Measurements from ENCODE around the gene ONECUT3.

DNA sequence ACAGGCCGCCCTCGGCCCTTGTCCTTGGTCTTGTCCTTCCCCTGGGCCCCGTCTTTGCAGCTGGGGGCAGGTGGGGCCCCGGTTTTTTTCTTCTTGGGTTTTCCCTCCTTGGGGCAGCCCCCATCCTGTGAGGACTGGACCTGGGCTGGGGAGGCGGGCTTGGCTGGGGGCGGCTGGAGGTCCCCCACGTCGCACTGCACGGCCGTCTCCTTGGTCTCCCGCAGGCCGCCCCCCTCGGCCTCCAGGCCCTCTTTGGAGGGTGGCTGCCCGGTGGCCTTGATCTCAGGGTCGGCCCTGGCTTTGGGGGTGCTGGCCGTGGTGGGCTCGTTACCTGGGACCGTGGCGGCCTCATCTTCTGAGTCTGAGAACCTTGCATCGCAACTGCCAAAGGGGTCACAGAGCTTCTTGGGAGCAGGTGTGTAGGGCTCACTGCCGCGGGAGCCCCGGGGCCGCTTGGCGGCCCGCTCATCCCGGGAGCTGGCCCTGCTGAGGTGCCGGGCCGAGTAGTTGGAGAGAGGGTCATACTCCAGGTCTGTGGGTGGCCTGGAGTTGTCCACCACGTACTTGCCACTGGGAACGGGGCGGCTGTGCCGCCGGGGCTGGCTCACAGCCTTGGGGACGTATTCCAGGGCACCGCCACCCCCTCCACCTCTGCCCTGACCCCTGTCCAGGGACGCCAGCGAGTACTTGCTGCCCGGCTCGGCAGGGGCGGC lies 74.4 kb downstream of the ONECUT3 start:
- TF ChIP-seq, protein P1, sequence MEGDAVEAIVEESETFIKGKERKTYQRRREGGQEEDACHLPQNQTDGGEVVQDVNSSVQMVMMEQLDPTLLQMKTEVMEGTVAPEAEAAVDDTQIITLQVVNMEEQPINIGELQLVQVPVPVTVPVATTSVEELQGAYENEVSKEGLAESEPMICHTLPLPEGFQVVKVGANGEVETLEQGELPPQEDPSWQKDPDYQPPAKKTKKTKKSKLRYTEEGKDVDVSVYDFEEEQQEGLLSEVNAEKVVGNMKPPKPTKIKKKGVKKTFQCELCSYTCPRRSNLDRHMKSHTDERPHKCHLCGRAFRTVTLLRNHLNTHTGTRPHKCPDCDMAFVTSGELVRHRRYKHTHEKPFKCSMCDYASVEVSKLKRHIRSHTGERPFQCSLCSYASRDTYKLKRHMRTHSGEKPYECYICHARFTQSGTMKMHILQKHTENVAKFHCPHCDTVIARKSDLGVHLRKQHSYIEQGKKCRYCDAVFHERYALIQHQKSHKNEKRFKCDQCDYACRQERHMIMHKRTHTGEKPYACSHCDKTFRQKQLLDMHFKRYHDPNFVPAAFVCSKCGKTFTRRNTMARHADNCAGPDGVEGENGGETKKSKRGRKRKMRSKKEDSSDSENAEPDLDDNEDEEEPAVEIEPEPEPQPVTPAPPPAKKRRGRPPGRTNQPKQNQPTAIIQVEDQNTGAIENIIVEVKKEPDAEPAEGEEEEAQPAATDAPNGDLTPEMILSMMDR (conservative IDR thresholded peaks at IDR 0.05; ENCODE audit: low read length) = no peak
- TF ChIP-seq EZH2phosphoT487 (IDR thresholded peaks at IDR 0.05; ENCODE audit: borderline replicate concordance, low read depth, low read length) = no peak

Measured in OCI-LY7 (cell line).